Lower leg skin (tissue), 4 donors: ENCODE data around the gene TMEFF1. TPM values are rescaled to one million over a fixed set of nuclear protein-coding genes. Genes with fewer than 3 reads are reported as not detected.

ENCODE experiments used
- DNase-seq, 2 donors: peaks; one replicate each; pipeline ENCODE4 v3.0.0-alpha.2; 2019; ENCODE audit warnings: low spot score in 2 of 2
- H3K4me3 ChIP-seq: fragments of 200-600 bp; sonication (generic); 2 replicates; pipeline ENCODE4 v1.5.1; 2017; ENCODE audit warnings: mild to moderate bottlenecking, low read depth; ENCODE audit not compliant: poor library complexity, severe bottlenecking
- CTCF ChIP-seq, 3 donors: fragments of 450-650 bp; IDR thresholded peaks; one replicate each; pipeline ENCODE4 v1.5.1; 2016; ENCODE audit warnings: antibody characterized with exemption in 3 of 3, mild to moderate bottlenecking in 3 of 3, moderate library complexity in 2 of 3
- POLR2A ChIP-seq, 2 donors: fragments of 450-650 bp; IDR thresholded peaks; one replicate each; pipeline ENCODE4 v1.6.1; 2016 to 2017; ENCODE audit warnings: antibody characterized with exemption in 2 of 2, mild to moderate bottlenecking in 1 of 2, moderate library complexity in 1 of 2
- WGBS, 2 donors: methylation state at CpG; one replicate each; pipeline ENCODE4 v1.1.5; 2018; 5-methylcytosine and 5-hydroxymethylcytosine counted together
- intact Hi-C: fragments of 100-400 bp; cut with DNase I; formaldehyde crosslinking; loops from one replicate; pipeline ENCODE4 v1.15.0; 2023; ENCODE audit warnings: low total_unique reads
- total RNA-seq, 4 donors: library from RNA; depleted of rRNA; stranded (reverse); fragments of >200 nt; gene quantifications; one replicate each; pipeline ENCODE4 v1.1.0, GENCODE V29; 2016

The TMEFF1 gene
- total RNA-seq, 4 donors from 2014 or later: not detected

- intact Hi-C loops: loop anchor here (10.0 kb wide), 1 partner anchor 1014 kb away; no protein-coding TSS in a partner anchor
- no peak overlapping the region for H3K4me3 ChIP-seq
- TF ChIP-seq POLR2A (IDR thresholded peaks at IDR 0.05) (no peak), CTCF (IDR thresholded peaks at IDR 0.05) (no peak)
- no peak for DNase-seq
- 72 to 80% methylated on average over 2 of the region's 2 CpGs for WGBS, 2 donors
These were observed 117.5 kb downstream of the TMEFF1 start for GRCh38 chr9:100590481-100590880.

GRCh38 chr9:100591139-100591538 is 118.2 kb downstream of the TMEFF1 start:
- TF ChIP-seq CTCF (IDR thresholded peaks at IDR 0.05) (no peak), POLR2A (IDR thresholded peaks at IDR 0.05) (no peak)
- H3K4me3 ChIP-seq: no peak overlapping the region
- intact Hi-C loops: loop anchor here (10.0 kb wide), 1 partner anchor 1014 kb away; no protein-coding TSS in a partner anchor
- 95 to 96% methylated on average over 6 of the region's 6 CpGs for WGBS, 2 donors
- no peak for DNase-seq

GRCh38 chr9:100591639-100592412 is 118.9 kb downstream of the TMEFF1 start:
- intact Hi-C loops: loop anchor here (10.0 kb wide), 1 partner anchor 1013 kb away; no protein-coding TSS in a partner anchor
- DNase-seq: no peak
- 86 to 88% methylated on average over 5 of the region's 5 CpGs for WGBS, 2 donors
- no peak overlapping the region for H3K4me3 ChIP-seq
- no peak for TF ChIP-seq POLR2A (IDR thresholded peaks at IDR 0.05)
- no peak for TF ChIP-seq CTCF (IDR thresholded peaks at IDR 0.05)

GRCh38 chr9:100595391-100596199 is 122.6 kb downstream of the TMEFF1 start:
- WGBS, 2 donors: 20 to 24% methylated on average over 3 of the region's 3 CpGs
- H3K4me3 ChIP-seq: no peak overlapping the region
- TF ChIP-seq CTCF (IDR thresholded peaks at IDR 0.05) (peak in 1 of 3 donors; percentile 48), POLR2A (IDR thresholded peaks at IDR 0.05) (no peak)
- DNase-seq: no peak
- intact Hi-C loops: loop anchor here (10.0 kb wide), 1 partner anchor 1009 kb away; no protein-coding TSS in a partner anchor

- no peak for DNase-seq
- H3K4me3 ChIP-seq: no peak overlapping the region
- 30 to 35% methylated on average over 6 of the region's 6 CpGs for WGBS, 2 donors
- TF ChIP-seq CTCF (IDR thresholded peaks at IDR 0.05) (no peak), POLR2A (IDR thresholded peaks at IDR 0.05) (no peak)
- intact Hi-C loops: loop anchor here (10.0 kb wide), 1 partner anchor 1008 kb away; no protein-coding TSS in a partner anchor
These were observed 124.3 kb downstream of the TMEFF1 start for GRCh38 chr9:100597236-100597635.
